Astrocyte (in vitro differentiated cells and primary cell): ENCODE data around the gene USP9Y. TPM values are rescaled to one million over a fixed set of nuclear protein-coding genes. Genes with fewer than 3 reads are reported as not detected.

Experiments used
- DNase-seq: peaks from one replicate; pipeline ENCODE4 v3.0.0-alpha.2; 2010; ENCODE audit warnings: low read depth
- FAIRE-seq: peaks from 2 replicates; lab custom pipeline; 2011; peaks lifted over from hg19 to GRCh38; lab: Jason Lieb, UNC
- H2AFZ ChIP-seq: 2 replicates; pipeline ENCODE4 v1.6.0; 2012; ENCODE audit warnings: low read depth, low read length, inconsistent platforms
- H3K27ac ChIP-seq: 2 replicates; pipeline ENCODE4 v1.5.1; 2011; ENCODE audit warnings: low read depth, low read length, inconsistent platforms
- H3K27me3 ChIP-seq: 2 replicates; pipeline ENCODE4 v1.6.0; 2011; ENCODE audit warnings: low read length, inconsistent platforms; ENCODE audit not compliant: insufficient read depth
- H3K36me3 ChIP-seq: 2 replicates; pipeline ENCODE4 v1.5.1; 2011; ENCODE audit warnings: low read length, inconsistent platforms; ENCODE audit not compliant: insufficient read depth
- H3K4me1 ChIP-seq: 2 replicates; pipeline ENCODE4 v1.5.1; 2011; ENCODE audit warnings: low read length, inconsistent platforms; ENCODE audit not compliant: insufficient read depth
- H3K4me2 ChIP-seq: 2 replicates; pipeline ENCODE4 v1.6.0; 2012; ENCODE audit warnings: low read length, inconsistent platforms
- H3K4me3 ChIP-seq: 2 replicates; pipeline ENCODE4 v1.5.1; 2011; ENCODE audit warnings: low read depth, mild to moderate bottlenecking, low read length, inconsistent platforms; ENCODE audit not compliant: insufficient read depth
- H3K79me2 ChIP-seq: 2 replicates; pipeline ENCODE4 v1.6.0; 2012; ENCODE audit warnings: mild to moderate bottlenecking, low read length, inconsistent platforms; ENCODE audit not compliant: insufficient read depth
- H3K9ac ChIP-seq: 2 replicates; pipeline ENCODE4 v1.6.0; 2012; ENCODE audit warnings: mild to moderate bottlenecking, low read length, inconsistent platforms
- H3K9me3 ChIP-seq: 2 replicates; pipeline ENCODE4 v1.5.1; 2012; ENCODE audit warnings: low read depth, mild to moderate bottlenecking, low read length, inconsistent platforms; ENCODE audit not compliant: insufficient read depth
- H4K20me1 ChIP-seq: 2 replicates; pipeline ENCODE4 v1.6.0; 2012; ENCODE audit warnings: low read length, inconsistent platforms; ENCODE audit not compliant: insufficient read depth
- H3K27ac Mint-ChIP-seq: one replicate; pipeline ENCODE4 v1.8.0; 2021; ENCODE audit warnings: mild to moderate bottlenecking, mixed read lengths; ENCODE audit not compliant: unreplicated experiment
- H3K27me3 Mint-ChIP-seq: one replicate; pipeline ENCODE4 v1.8.0; 2021; ENCODE audit warnings: low read depth, mixed read lengths; ENCODE audit not compliant: unreplicated experiment
- H3K36me3 Mint-ChIP-seq: one replicate; pipeline ENCODE4 v1.8.0; 2021; ENCODE audit warnings: low read depth, mixed read lengths; ENCODE audit not compliant: unreplicated experiment
- H3K4me1 Mint-ChIP-seq: one replicate; pipeline ENCODE4 v1.8.0; 2021; ENCODE audit warnings: low read depth, mixed read lengths; ENCODE audit not compliant: unreplicated experiment
- H3K4me3 Mint-ChIP-seq: one replicate; pipeline ENCODE4 v1.8.0; 2021; ENCODE audit warnings: mild to moderate bottlenecking, moderate library complexity, mixed read lengths; ENCODE audit not compliant: unreplicated experiment
- H3K9me3 Mint-ChIP-seq: one replicate; pipeline ENCODE4 v1.8.0; 2021; ENCODE audit warnings: mild to moderate bottlenecking, mixed read lengths; ENCODE audit not compliant: unreplicated experiment
- CTCF ChIP-seq: IDR thresholded peaks from 2 replicates; pipeline ENCODE4 v1.5.1; 2011; ENCODE audit warnings: low read depth, mild to moderate bottlenecking, inconsistent platforms, low read length, moderate library complexity; ENCODE audit not compliant: insufficient read depth
- EZH2 ChIP-seq: IDR thresholded peaks from 2 replicates; pipeline ENCODE4 v1.6.1; 2012; ENCODE audit warnings: mild to moderate bottlenecking, low read length, inconsistent platforms; ENCODE audit not compliant: insufficient read depth
- total RNA-seq: library from RNA; stranded (reverse); gene quantifications from 2 replicates; pipeline ENCODE4 v1.2.1, GENCODE V29; 2021

USP9Y gene
- total RNA-seq, 1 donor from 2014 or later, result 23.6 TPM

DNA sequence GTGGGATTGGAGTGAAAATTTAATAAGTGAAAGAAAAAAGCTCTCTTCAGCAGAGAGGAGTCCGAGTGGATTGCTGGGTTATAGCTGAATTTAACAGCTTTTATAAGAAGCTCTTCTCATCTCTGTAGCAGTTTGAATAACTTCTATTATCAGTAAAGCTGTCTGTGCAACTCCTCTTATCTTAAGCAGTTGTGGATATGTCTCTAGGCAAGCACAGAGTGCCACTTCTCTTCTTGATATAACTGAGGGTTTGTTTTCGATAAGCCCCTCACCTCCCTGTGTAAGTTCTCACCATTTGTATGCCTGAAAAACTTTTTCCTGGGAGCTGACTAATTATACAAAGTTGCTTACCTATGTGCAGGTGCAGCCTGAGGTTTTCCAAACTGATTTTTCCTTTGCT, 43.1 kb downstream of the USP9Y start:
- H3K4me3 Mint-ChIP-seq, result no peak overlapping the region
- H3K4me3 ChIP-seq, result no peak overlapping the region
- no peak overlapping the region for H3K27ac ChIP-seq
- H3K27ac Mint-ChIP-seq, result no peak overlapping the region
- no peak for DNase-seq
- no peak overlapping the region for H3K4me2 ChIP-seq
- peaks cover 4% of the 10 kb centered on the region for H3K4me1 Mint-ChIP-seq
- H3K9ac ChIP-seq, result no peak overlapping the region
- H3K9me3 Mint-ChIP-seq, result no peaks in the 10 kb centered on the region
- no peaks in the 10 kb centered on the region for H3K4me1 ChIP-seq
- no peaks in the 10 kb centered on the region for H3K27me3 Mint-ChIP-seq
- no peak for TF ChIP-seq EZH2
- TF ChIP-seq CTCF, result no peak
- no peak overlapping the region for H2AFZ ChIP-seq
- H3K36me3 ChIP-seq, result peaks cover 4% of the 10 kb centered on the region
- no peaks in the 10 kb centered on the region for H3K27me3 ChIP-seq
- no peaks in the 10 kb centered on the region for H4K20me1 ChIP-seq
- no peak for FAIRE-seq
- no peaks in the 10 kb centered on the region for H3K79me2 ChIP-seq
- H3K9me3 ChIP-seq, result no peaks in the 10 kb centered on the region
- H3K36me3 Mint-ChIP-seq, result peaks cover 1% of the 10 kb centered on the region

- FAIRE-seq, result no peak
- H3K9me3 Mint-ChIP-seq, result no peaks in the 10 kb centered on the region
- H3K4me3 ChIP-seq, result no peak overlapping the region
- TF ChIP-seq EZH2 (no peak), CTCF (no peak)
- no peaks in the 10 kb centered on the region for H3K27me3 ChIP-seq
- peaks cover 3% of the 10 kb centered on the region for H3K79me2 ChIP-seq
- H3K27ac Mint-ChIP-seq, result no peak overlapping the region
- peaks cover 2% of the 10 kb centered on the region for H3K36me3 ChIP-seq
- H3K36me3 Mint-ChIP-seq, result peaks cover 2% of the 10 kb centered on the region
- H3K9me3 ChIP-seq, result no peaks in the 10 kb centered on the region
- no peak overlapping the region for H2AFZ ChIP-seq
- H3K4me2 ChIP-seq, result no peak overlapping the region
- no peaks in the 10 kb centered on the region for H4K20me1 ChIP-seq
- no peak for DNase-seq
- H3K4me1 Mint-ChIP-seq, result peaks cover 7% of the 10 kb centered on the region
- no peak overlapping the region for H3K4me3 Mint-ChIP-seq
- no peak overlapping the region for H3K27ac ChIP-seq
- H3K4me1 ChIP-seq, result no peaks in the 10 kb centered on the region
- H3K27me3 Mint-ChIP-seq, result no peaks in the 10 kb centered on the region
- H3K9ac ChIP-seq, result no peak overlapping the region
Measured at GRCh38 chrY:12749293-12749692, 48.3 kb downstream of the USP9Y start.

GRCh38 chrY:12752856-12753255, 51.8 kb downstream of the USP9Y start:
- no peak overlapping the region for H3K4me3 Mint-ChIP-seq
- no peak overlapping the region for H3K27ac ChIP-seq
- no peaks in the 10 kb centered on the region for H3K9me3 ChIP-seq
- TF ChIP-seq CTCF (no peak), EZH2 (no peak)
- peaks cover 2% of the 10 kb centered on the region for H3K36me3 Mint-ChIP-seq
- FAIRE-seq, result no peak
- peaks cover 21% of the 10 kb centered on the region for H3K4me1 Mint-ChIP-seq
- H3K9ac ChIP-seq, result no peak overlapping the region
- H3K27me3 ChIP-seq, result no peaks in the 10 kb centered on the region
- H3K36me3 ChIP-seq, result peaks cover under 1% of the 10 kb centered on the region
- H3K4me3 ChIP-seq, result no peak overlapping the region
- H3K27ac Mint-ChIP-seq, result peak overlapping the region; percentile 69
- H3K27me3 Mint-ChIP-seq, result no peaks in the 10 kb centered on the region
- no peak overlapping the region for H3K4me2 ChIP-seq
- no peak for DNase-seq
- H4K20me1 ChIP-seq, result peaks cover 10% of the 10 kb centered on the region
- H3K9me3 Mint-ChIP-seq, result no peaks in the 10 kb centered on the region
- H3K4me1 ChIP-seq, result no peaks in the 10 kb centered on the region
- H3K79me2 ChIP-seq, result peaks cover 3% of the 10 kb centered on the region
- H2AFZ ChIP-seq, result no peak overlapping the region
